Left lung (tissue), 10 donors: ENCODE results near the gene ZNRF1. TPM values are rescaled to one million over a fixed set of nuclear protein-coding genes. Genes with fewer than 3 reads are reported as not detected.

Experiments used
- ATAC-seq: fragments of 200-7000 bp; cut with Tn5 transposase; one replicate; pipeline ENCODE4 v1.9.1; 2020; ENCODE audit warnings: moderate library complexity
- DNase-seq, 4 donors: peaks; one replicate each; pipeline ENCODE4 v3.0.0-alpha.2; 2013 to 2020
- H3K27ac ChIP-seq, 2 donors: fragments of 200-600 bp; sonication (generic) in 1 of 2; one replicate each; pipeline versions ENCODE4 v1.5.0 to v1.8.0; 2020 to 2021
- H3K27me3 ChIP-seq, 2 donors: fragments of 200-600 bp; sonication (generic) in 1 of 2; one replicate each; pipeline versions ENCODE4 v1.5.0 to v1.8.0; 2020 to 2021
- H3K36me3 ChIP-seq, 2 donors: fragments of 200-600 bp; sonication (generic) in 1 of 2; one replicate each; pipeline versions ENCODE4 v1.5.0 to v1.8.0; 2020 to 2021
- H3K4me1 ChIP-seq, 2 donors: fragments of 200-600 bp; one replicate each; pipeline ENCODE4 v1.8.0; 2021
- H3K4me3 ChIP-seq, 2 donors: fragments of 200-600 bp; sonication (generic) in 1 of 2; one replicate each; pipeline versions ENCODE4 v1.5.0 to v1.8.0; 2020 to 2021; ENCODE audit warnings: mild to moderate bottlenecking in 1 of 2
- H3K9me3 ChIP-seq, 2 donors: fragments of 200-600 bp; sonication (generic) in 1 of 2; one replicate each; pipeline versions ENCODE4 v1.5.0 to v1.8.0; 2020 to 2021
- CTCF ChIP-seq, 2 donors: fragments of 200-600 bp; sonication (generic) in 1 of 2; IDR thresholded peaks; one replicate each; pipeline versions ENCODE4 v1.5.0 to v1.8.0; 2021; ENCODE audit warnings: antibody characterized with exemption in 2 of 2
- intact Hi-C, 2 donors: fragments of 100-400 bp; cut with DNase I; formaldehyde crosslinking; loops; one replicate each; pipeline versions ENCODE4 v1.11.2 to v1.14.2; 2022
- polyA plus RNA-seq, 6 donors: library from polyadenylated mRNA; unstranded; fragments of 120-200 nt; gene quantifications; one replicate each; pipeline ENCODE4 v1.2.1, GENCODE V29; 2013; ENCODE audit not compliant: insufficient read length in 6 of 6
- total RNA-seq, 2 donors: library from RNA; stranded (reverse); fragmentation: NEBNext Ultra II Directional; extraction: Animal tissue kit (Norgen Biotek cat#: 25700); gene quantifications; one replicate each; pipeline ENCODE4 v1.2.1, GENCODE V29; 2021
- donor health status: DM: no; HTN: yes; CAD: no.
- donor health status: DM: no; HTN: no; CAD: no.

The ZNRF1 gene
- total and polyA plus RNA-seq, 8 donors = 24.3 to 60.8 (median 46.5) TPM

- DNase-seq = no peak
- TF ChIP-seq CTCF (IDR thresholded peaks at IDR 0.05) = no peak
- H3K36me3 ChIP-seq = no peaks in the 10 kb centered on the region
- no peaks in the 10 kb centered on the region for H3K27me3 ChIP-seq
- H3K9me3 ChIP-seq = peaks cover 0 to 3% of the 10 kb centered on the region in 2 donors
- intact Hi-C loops = no loop called here
- ATAC-seq = no peak
- H3K4me1 ChIP-seq = peaks cover 0 to under 1% of the 10 kb centered on the region in 2 donors
- H3K27ac ChIP-seq = no peak overlapping the region
- H3K4me3 ChIP-seq = no peak overlapping the region
These were observed 145.1 kb downstream of the ZNRF1 start for GRCh38 chr16:75143941-75144340.

GRCh38 chr16:75147968-75148310 is 149.1 kb downstream of the ZNRF1 start:
- H3K4me1 ChIP-seq = peaks cover 0 to 9% of the 10 kb centered on the region in 2 donors
- H3K4me3 ChIP-seq = peak overlapping the region; percentile 92 to 99
- ATAC-seq = no peak
- no peak for TF ChIP-seq CTCF (IDR thresholded peaks at IDR 0.05)
- intact Hi-C loops = no loop called here
- H3K27ac ChIP-seq = peak overlapping the region in 1 of 2 donors; percentile 93
- peaks cover 0 to 28% of the 10 kb centered on the region in 2 donors for H3K9me3 ChIP-seq
- no peak for DNase-seq
- no peaks in the 10 kb centered on the region for H3K27me3 ChIP-seq
- peaks cover 0 to 6% of the 10 kb centered on the region in 2 donors for H3K36me3 ChIP-seq

- ATAC-seq (peak; percentile 97), DNase-seq (peak; percentile 94 to 95 (median 95))
- H3K27me3 ChIP-seq = no peaks in the 10 kb centered on the region
- TF ChIP-seq CTCF (IDR thresholded peaks at IDR 0.05) = no peak
- intact Hi-C loops = no loop called here
- H3K9me3 ChIP-seq = peaks cover 0 to 28% of the 10 kb centered on the region in 2 donors
- H3K36me3 ChIP-seq = peaks cover 0 to 6% of the 10 kb centered on the region in 2 donors
- H3K27ac ChIP-seq = peak within 1 kb of the TSS; percentile 93 to 94
- peak within 1 kb of the TSS; percentile 92 to 99 for H3K4me3 ChIP-seq
- peaks cover 0 to 9% of the 10 kb centered on the region in 2 donors for H3K4me1 ChIP-seq
These were observed 149.7 kb downstream of the ZNRF1 start, which contains the start of gene ZFP1 for GRCh38 chr16:75148311-75149195. ZFP1 (plus strand) TSS chr16:75148524; CDS start chr16:75152952, 4,428 bp downstream.

GRCh38 chr16:75151798-75152197 is 153.0 kb downstream of the ZNRF1 start:
- no peak for TF ChIP-seq CTCF (IDR thresholded peaks at IDR 0.05)
- H3K4me1 ChIP-seq = peaks cover 0 to 9% of the 10 kb centered on the region in 2 donors
- DNase-seq (no peak), ATAC-seq (no peak)
- no peaks in the 10 kb centered on the region for H3K27me3 ChIP-seq
- H3K27ac ChIP-seq = no peak overlapping the region
- H3K9me3 ChIP-seq = peaks cover 0 to 25% of the 10 kb centered on the region in 2 donors
- peaks cover 0 to 15% of the 10 kb centered on the region in 2 donors for H3K36me3 ChIP-seq
- no peak overlapping the region for H3K4me3 ChIP-seq
- intact Hi-C loops = no loop called here

- DNase-seq (no peak), ATAC-seq (no peak)
- Histone ChIP-seq H3K27me3 (no peaks in the 10 kb centered on the region), H3K36me3 (peaks cover 0 to 15% of the 10 kb centered on the region in 2 donors), H3K9me3 (peaks cover 0 to 25% of the 10 kb centered on the region in 2 donors), H3K4me1 (peaks cover 0 to 9% of the 10 kb centered on the region in 2 donors), H3K27ac (no peak overlapping the region), H3K4me3 (no peak overlapping the region)
- no peak for TF ChIP-seq CTCF (IDR thresholded peaks at IDR 0.05)
- intact Hi-C loops = no loop called here
These were observed 153.8 kb downstream of the ZNRF1 start for GRCh38 chr16:75152635-75153034.
